ENCODE measurements around the gene CDK2AP2.

DNA sequence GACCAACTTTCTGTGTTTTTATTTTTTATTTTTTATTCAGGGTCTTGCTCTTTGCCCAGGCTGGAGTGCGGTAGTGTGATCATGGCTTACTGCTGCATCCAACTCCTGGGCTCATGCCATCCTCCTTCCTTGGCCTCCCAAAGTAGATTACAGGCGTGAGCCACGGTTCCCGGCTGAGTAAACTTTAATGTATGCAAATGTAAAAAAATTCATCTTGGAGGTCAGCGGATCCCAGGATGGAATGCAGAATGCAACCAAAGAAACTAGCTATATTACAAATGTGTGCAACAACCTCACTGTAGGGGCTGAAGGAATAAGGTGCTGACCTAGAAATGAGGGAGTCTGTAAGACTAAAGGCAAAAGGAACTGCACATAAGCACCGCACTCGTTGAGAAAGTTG is 6.2 kb upstream of the CDK2AP2 start:
- TF ChIP-seq, protein P1, sequence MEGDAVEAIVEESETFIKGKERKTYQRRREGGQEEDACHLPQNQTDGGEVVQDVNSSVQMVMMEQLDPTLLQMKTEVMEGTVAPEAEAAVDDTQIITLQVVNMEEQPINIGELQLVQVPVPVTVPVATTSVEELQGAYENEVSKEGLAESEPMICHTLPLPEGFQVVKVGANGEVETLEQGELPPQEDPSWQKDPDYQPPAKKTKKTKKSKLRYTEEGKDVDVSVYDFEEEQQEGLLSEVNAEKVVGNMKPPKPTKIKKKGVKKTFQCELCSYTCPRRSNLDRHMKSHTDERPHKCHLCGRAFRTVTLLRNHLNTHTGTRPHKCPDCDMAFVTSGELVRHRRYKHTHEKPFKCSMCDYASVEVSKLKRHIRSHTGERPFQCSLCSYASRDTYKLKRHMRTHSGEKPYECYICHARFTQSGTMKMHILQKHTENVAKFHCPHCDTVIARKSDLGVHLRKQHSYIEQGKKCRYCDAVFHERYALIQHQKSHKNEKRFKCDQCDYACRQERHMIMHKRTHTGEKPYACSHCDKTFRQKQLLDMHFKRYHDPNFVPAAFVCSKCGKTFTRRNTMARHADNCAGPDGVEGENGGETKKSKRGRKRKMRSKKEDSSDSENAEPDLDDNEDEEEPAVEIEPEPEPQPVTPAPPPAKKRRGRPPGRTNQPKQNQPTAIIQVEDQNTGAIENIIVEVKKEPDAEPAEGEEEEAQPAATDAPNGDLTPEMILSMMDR (conservative IDR thresholded peaks at IDR 0.05; ENCODE audit: low read length) = no peak
- no peak for TF ChIP-seq EZH2phosphoT487 (IDR thresholded peaks at IDR 0.05; ENCODE audit: borderline replicate concordance)

Measured in Loucy (cell line).